ENCODE results near the gene ZNF638.

The ZNF638 gene

DNA sequence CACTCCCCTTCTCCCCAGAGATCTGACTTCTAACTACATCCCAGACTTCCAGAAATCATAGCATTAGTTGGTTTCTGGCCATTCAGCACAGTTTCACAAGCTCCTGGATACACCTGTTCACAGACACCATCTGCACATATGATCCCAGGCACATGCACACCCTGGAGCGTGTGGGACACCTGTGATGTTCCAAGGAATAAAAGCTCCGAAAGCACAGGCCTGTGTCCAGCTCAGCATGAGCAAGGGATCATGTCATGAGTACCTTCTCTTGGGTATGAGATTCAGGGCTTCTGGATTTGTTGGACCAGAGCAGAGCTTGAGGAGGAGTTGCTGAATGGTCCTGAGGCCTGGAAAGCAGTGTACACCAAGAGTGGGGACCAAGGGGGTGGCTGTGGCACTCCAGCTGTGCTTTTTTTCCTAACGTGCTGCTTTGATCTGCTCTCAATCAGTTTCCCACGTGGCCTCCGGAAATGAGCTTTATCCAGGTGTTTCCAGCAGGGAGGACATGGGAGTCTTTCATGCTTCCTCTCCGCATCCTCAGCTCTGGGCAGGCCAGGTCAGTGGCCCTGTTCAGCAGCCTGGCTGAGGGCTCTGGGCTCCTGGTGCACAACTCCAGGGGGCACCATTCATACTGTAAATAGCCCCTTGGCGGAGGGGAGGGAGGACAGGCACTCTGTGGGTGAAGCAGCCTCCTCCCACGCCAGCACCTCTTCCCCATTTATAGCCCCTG, 123.6 kb downstream of the ZNF638 start:
- Histone ChIP-seq H3K36me3 (ENCODE audit: control insufficient read depth in 1 of 2, insufficient read depth in 2 of 2, low read depth in 1 of 2, low read length in 2 of 2) (peaks cover 0 to 14% of the 10 kb centered on the region in 2 experiments), H4K91ac (ENCODE audit: low read length) (no peak overlapping the region), H2BK12ac (ENCODE audit: low read length in 2 of 2) (no peak overlapping the region), H2BK120ac (ENCODE audit: low read depth, low read length) (no peak overlapping the region), H3K4ac (ENCODE audit: low read depth in 1 of 2, low read length in 2 of 2) (no peak overlapping the region), H2BK15ac (ENCODE audit: low read depth, poor library complexity, severe bottlenecking) (peak overlapping the region; percentile 56), H3K4me2 (ENCODE audit: low read length, poor library complexity, severe bottlenecking) (peak overlapping the region; percentile 91), H3K9me3 (ENCODE audit: control insufficient read depth, low read length) (no peaks in the 10 kb centered on the region), H3K14ac (ENCODE audit: low read length in 2 of 2) (no peak overlapping the region), H3K9ac (ENCODE audit: low read length) (no peak overlapping the region), H2AFZ (ENCODE audit: low read depth, low read length) (no peak overlapping the region), H3K27ac (ENCODE audit: low read length, poor library complexity, severe bottlenecking) (peak overlapping the region; percentile 98), H2BK5ac (ENCODE audit: low read depth, low read length, poor library complexity, severe bottlenecking) (no peak overlapping the region), H3K4me1 (ENCODE audit: control insufficient read depth, insufficient read depth, low read depth, low read length) (peaks cover 46% of the 10 kb centered on the region), H2AK5ac (ENCODE audit: low read length, severe bottlenecking) (peak overlapping the region; percentile 92), H3K18ac (ENCODE audit: low read depth in 1 of 2, low read length in 2 of 2) (no peak overlapping the region), H3K23ac (ENCODE audit: low read length in 2 of 2) (no peak overlapping the region), H4K8ac (ENCODE audit: low read length) (no peak overlapping the region), H3K4me3 (ENCODE audit: insufficient read depth in 1 of 2, low read depth in 1 of 2, low read length in 2 of 2) (no peak overlapping the region), H3K27me3 (ENCODE audit: control insufficient read depth in 1 of 2, insufficient read depth in 1 of 2, low read length in 2 of 2) (peaks cover 0 to 47% of the 10 kb centered on the region in 2 experiments), H3K79me1 (replicated peaks; ENCODE audit: low read length, poor library complexity, severe bottlenecking) (peaks cover 7% of the 10 kb centered on the region)
- 58% methylated on average over 8 of the region's 8 CpGs for WGBS
- DNase-seq, result no peak

DNA sequence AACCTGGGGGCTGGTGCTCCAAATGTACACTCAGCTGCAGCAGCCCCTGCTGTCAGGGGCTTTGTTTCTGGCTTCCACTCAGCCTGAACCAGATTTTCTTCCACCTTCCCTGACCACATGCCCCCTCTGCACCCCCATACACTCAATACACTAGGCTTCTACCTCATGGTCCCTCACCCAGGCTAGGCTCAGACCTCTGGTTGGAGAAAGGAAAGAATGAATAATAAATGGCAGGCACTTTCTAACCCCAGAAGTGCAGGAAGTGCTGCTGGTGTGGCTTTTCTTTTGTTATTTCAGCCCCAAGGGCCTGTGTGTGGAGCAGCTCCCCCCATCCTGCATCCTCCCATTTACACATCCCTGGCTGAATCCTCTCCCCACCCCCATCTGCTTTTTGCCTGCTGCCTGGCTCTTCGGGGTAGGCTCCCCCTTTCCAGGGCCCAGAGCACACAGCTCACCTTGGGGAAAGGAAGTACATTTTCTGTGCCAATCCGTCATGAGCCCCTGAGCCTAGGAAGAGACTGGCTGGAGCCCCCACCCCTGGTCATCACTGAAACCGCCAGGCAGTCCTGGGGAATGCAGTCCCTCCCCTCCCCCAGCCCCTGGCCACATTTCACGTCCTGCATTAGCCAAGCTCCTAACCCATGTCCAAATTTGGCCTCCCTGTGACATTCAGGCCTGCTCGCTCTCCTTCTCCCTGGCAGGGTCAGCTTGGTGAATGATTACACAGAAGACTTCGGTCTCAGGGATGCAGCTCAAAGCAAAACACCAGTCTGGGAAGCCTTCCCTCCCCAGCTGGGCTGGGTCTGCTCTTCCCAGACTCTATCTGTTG, 124.4 kb downstream of the ZNF638 start:
- peak overlapping the region; percentile 20 for H4K91ac ChIP-seq (ENCODE audit: low read length)
- H3K4ac ChIP-seq (ENCODE audit: low read depth in 1 of 2, low read length in 2 of 2), result no peak overlapping the region
- H3K9ac ChIP-seq (ENCODE audit: low read length), result no peak overlapping the region
- H3K4me3 ChIP-seq (ENCODE audit: insufficient read depth in 1 of 2, low read depth in 1 of 2, low read length in 2 of 2), result no peak overlapping the region
- H3K14ac ChIP-seq (ENCODE audit: low read length in 2 of 2), result peak overlapping the region in 1 of 2 experiments; percentile 14
- peaks cover 7% of the 10 kb centered on the region for H3K79me1 ChIP-seq (replicated peaks; ENCODE audit: low read length, poor library complexity, severe bottlenecking)
- DNase-seq, result no peak
- no peak overlapping the region for H2AFZ ChIP-seq (ENCODE audit: low read depth, low read length)
- H3K9me3 ChIP-seq (ENCODE audit: control insufficient read depth, low read length), result no peaks in the 10 kb centered on the region
- peaks cover 49% of the 10 kb centered on the region for H3K4me1 ChIP-seq (ENCODE audit: control insufficient read depth, insufficient read depth, low read depth, low read length)
- H4K8ac ChIP-seq (ENCODE audit: low read length), result no peak overlapping the region
- H2BK12ac ChIP-seq (ENCODE audit: low read length in 2 of 2), result no peak overlapping the region
- H3K36me3 ChIP-seq (ENCODE audit: control insufficient read depth in 1 of 2, insufficient read depth in 2 of 2, low read depth in 1 of 2, low read length in 2 of 2), result peaks cover 0 to 14% of the 10 kb centered on the region in 2 experiments
- H2AK5ac ChIP-seq (ENCODE audit: low read length, severe bottlenecking), result peak overlapping the region; percentile 92
- H2BK5ac ChIP-seq (ENCODE audit: low read depth, low read length, poor library complexity, severe bottlenecking), result peak overlapping the region; percentile 88
- H3K18ac ChIP-seq (ENCODE audit: low read depth in 1 of 2, low read length in 2 of 2), result no peak overlapping the region
- H2BK15ac ChIP-seq (ENCODE audit: low read depth, poor library complexity, severe bottlenecking), result peak overlapping the region; percentile 56
- no peak overlapping the region for H3K23ac ChIP-seq (ENCODE audit: low read length in 2 of 2)
- H3K4me2 ChIP-seq (ENCODE audit: low read length, poor library complexity, severe bottlenecking), result peak overlapping the region; percentile 45
- WGBS, result 31% methylated on average over 6 of the region's 6 CpGs
- peaks cover 0 to 47% of the 10 kb centered on the region in 2 experiments for H3K27me3 ChIP-seq (ENCODE audit: control insufficient read depth in 1 of 2, insufficient read depth in 1 of 2, low read length in 2 of 2)
- H3K27ac ChIP-seq (ENCODE audit: low read length, poor library complexity, severe bottlenecking), result peak overlapping the region; percentile 98
- H2BK120ac ChIP-seq (ENCODE audit: low read depth, low read length), result no peak overlapping the region

DNA sequence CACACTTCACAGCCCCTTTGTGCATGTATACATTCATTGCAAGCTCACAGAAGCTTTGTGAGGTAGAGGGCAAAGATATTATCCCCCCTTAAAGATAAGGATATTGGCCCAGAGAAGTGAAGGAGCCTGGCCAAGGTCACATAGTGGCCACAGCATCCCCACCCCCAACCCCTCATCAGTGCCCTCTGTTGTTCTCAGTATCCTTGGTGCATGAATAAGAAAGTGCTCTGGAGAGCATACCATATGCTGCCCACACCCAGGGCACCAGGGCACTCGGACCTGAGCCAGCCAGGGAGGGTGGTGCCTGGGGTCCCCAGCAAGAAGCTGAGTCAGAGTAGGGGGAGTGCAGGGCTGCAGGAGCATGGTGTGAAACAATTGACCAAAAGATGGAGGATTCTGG, 125.0 kb downstream of the ZNF638 start:
- peak overlapping the region; percentile 69 for H2AK5ac ChIP-seq (ENCODE audit: low read length, severe bottlenecking)
- no peak overlapping the region for H3K23ac ChIP-seq (ENCODE audit: low read length in 2 of 2)
- H4K8ac ChIP-seq (ENCODE audit: low read length), result no peak overlapping the region
- WGBS, result 68% methylated on average over 1 of the region's 1 CpG
- H2BK120ac ChIP-seq (ENCODE audit: low read depth, low read length), result no peak overlapping the region
- H3K79me1 ChIP-seq (replicated peaks; ENCODE audit: low read length, poor library complexity, severe bottlenecking), result peaks cover 7% of the 10 kb centered on the region
- peak overlapping the region; percentile 21 for H2BK5ac ChIP-seq (ENCODE audit: low read depth, low read length, poor library complexity, severe bottlenecking)
- H3K4ac ChIP-seq (ENCODE audit: low read depth in 1 of 2, low read length in 2 of 2), result no peak overlapping the region
- H3K27me3 ChIP-seq (ENCODE audit: control insufficient read depth in 1 of 2, insufficient read depth in 1 of 2, low read length in 2 of 2), result peaks cover 0 to 44% of the 10 kb centered on the region in 2 experiments
- no peak for DNase-seq
- no peaks in the 10 kb centered on the region for H3K9me3 ChIP-seq (ENCODE audit: control insufficient read depth, low read length)
- no peak overlapping the region for H3K9ac ChIP-seq (ENCODE audit: low read length)
- H3K4me1 ChIP-seq (ENCODE audit: control insufficient read depth, insufficient read depth, low read depth, low read length), result peaks cover 53% of the 10 kb centered on the region
- H3K36me3 ChIP-seq (ENCODE audit: control insufficient read depth in 1 of 2, insufficient read depth in 2 of 2, low read depth in 1 of 2, low read length in 2 of 2), result peaks cover 0 to 14% of the 10 kb centered on the region in 2 experiments
- no peak overlapping the region for H4K91ac ChIP-seq (ENCODE audit: low read length)
- no peak overlapping the region for H3K14ac ChIP-seq (ENCODE audit: low read length in 2 of 2)
- H3K27ac ChIP-seq (ENCODE audit: low read length, poor library complexity, severe bottlenecking), result peak overlapping the region; percentile 98
- H2BK15ac ChIP-seq (ENCODE audit: low read depth, poor library complexity, severe bottlenecking), result no peak overlapping the region
- H2AFZ ChIP-seq (ENCODE audit: low read depth, low read length), result no peak overlapping the region
- H3K18ac ChIP-seq (ENCODE audit: low read depth in 1 of 2, low read length in 2 of 2), result no peak overlapping the region
- no peak overlapping the region for H3K4me3 ChIP-seq (ENCODE audit: insufficient read depth in 1 of 2, low read depth in 1 of 2, low read length in 2 of 2)
- H2BK12ac ChIP-seq (ENCODE audit: low read length in 2 of 2), result no peak overlapping the region
- H3K4me2 ChIP-seq (ENCODE audit: low read length, poor library complexity, severe bottlenecking), result peak overlapping the region; percentile 45
